SJCRH30 (cell line): ENCODE results near the gene SLC16A4. TPM values are rescaled to one million over a fixed set of nuclear protein-coding genes. Genes with fewer than 3 reads are reported as not detected.

Experiments
- DNase-seq, 2 experiments: peaks; one replicate each; pipeline ENCODE4 v3.0.0-alpha.2; 2015 to 2020
- H3K27ac ChIP-seq: fragments of 250-450 bp; sonication (Bioruptor Pico); 2 replicates; pipeline ENCODE4 v1.5.1; 2020; ENCODE audit warnings: mild to moderate bottlenecking, moderate library complexity
- H3K27me3 ChIP-seq: fragments of 250-450 bp; sonication (Bioruptor Pico); 2 replicates; pipeline ENCODE4 v1.5.1; 2020; ENCODE audit warnings: mild to moderate bottlenecking, moderate library complexity
- H3K36me3 ChIP-seq: fragments of 250-450 bp; sonication (Bioruptor Pico); 2 replicates; pipeline ENCODE4 v1.5.1; 2020; ENCODE audit warnings: mild to moderate bottlenecking, moderate library complexity
- H3K4me1 ChIP-seq: fragments of 250-450 bp; sonication (Bioruptor Pico); 2 replicates; pipeline ENCODE4 v1.5.1; 2020; ENCODE audit warnings: mild to moderate bottlenecking, moderate library complexity
- H3K4me3 ChIP-seq: fragments of 250-450 bp; sonication (Bioruptor Pico); 2 replicates; pipeline ENCODE4 v1.5.1; 2020; ENCODE audit warnings: mild to moderate bottlenecking, moderate library complexity
- H3K9me3 ChIP-seq: fragments of 250-450 bp; sonication (Bioruptor Pico); replicated peaks from 2 replicates; pipeline ENCODE4 v1.5.1; 2020; ENCODE audit warnings: mild to moderate bottlenecking, moderate library complexity
- total RNA-seq: library from RNA; depleted of rRNA; stranded (reverse); fragments of >200 nt; shearing (Covaris generic); gene quantifications from 2 replicates; pipeline ENCODE4 v1.2.3, GENCODE V29; 2014

SLC16A4 gene
- total RNA-seq, 1 experiment from 2014 or later: 4.9 TPM

GRCh38 chr1:110393691-110394492 lies 3.1 kb upstream of the SLC16A4 start:
- Histone ChIP-seq H3K36me3 (peaks cover 6% of the 10 kb centered on the region; the same call in 1 of the 2 replicates), H3K27me3 (no peaks in the 10 kb centered on the region), H3K4me3 (no peak overlapping the region), H3K27ac (no peak overlapping the region), H3K4me1 (peaks cover 10% of the 10 kb centered on the region; the same call in 1 of the 2 replicates), H3K9me3 (no peaks in the 10 kb centered on the region)
- no peak for DNase-seq

DNA sequence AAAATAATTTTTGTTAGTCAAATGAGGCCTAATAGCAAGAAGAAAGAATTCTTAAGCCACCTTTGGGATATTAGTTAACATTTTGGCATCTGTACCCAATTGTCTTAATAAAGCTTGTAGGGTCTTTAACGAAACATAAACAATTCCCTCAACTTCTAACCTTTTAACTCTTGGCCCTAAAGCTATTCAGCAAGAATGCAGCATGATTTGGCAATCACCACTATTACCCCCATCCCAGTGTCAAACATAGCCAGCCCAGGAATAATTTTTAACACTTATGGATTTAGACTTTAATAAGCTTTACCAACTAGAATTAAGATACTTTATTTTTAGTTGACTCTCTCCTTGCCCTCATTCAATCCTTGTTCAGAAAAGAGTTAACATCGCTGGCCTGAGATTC lies 2.5 kb upstream of the SLC16A4 start:
- Histone ChIP-seq H3K36me3 (peaks cover 5% of the 10 kb centered on the region; the same call in 1 of the 2 replicates), H3K9me3 (no peaks in the 10 kb centered on the region), H3K27me3 (no peaks in the 10 kb centered on the region), H3K4me3 (no peak overlapping the region), H3K4me1 (peaks cover 10% of the 10 kb centered on the region; the same call in 1 of the 2 replicates), H3K27ac (no peak overlapping the region)
- no peak for DNase-seq

DNA sequence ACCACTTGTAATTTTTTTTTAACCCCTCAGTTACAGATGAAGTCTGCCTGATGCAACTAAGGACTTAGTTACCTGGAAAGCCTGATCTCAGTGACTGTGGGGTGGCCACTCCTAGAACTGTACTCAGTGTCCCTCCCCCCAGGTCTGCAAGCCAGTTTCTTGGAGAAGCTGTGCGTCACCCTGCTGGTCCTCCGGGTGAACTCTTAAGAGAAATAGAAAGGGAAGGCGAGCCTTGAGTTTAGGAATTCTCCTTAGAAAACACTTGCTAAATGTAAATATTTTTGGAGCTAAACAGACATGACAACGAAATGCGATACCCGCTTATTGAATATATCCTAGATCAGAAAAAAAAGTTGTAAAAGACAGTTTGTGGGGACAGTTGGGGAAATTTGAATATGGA lies 730 bp downstream of the SLC16A4 start:
- peak overlapping the region; percentile 39 for H3K4me3 ChIP-seq
- peaks cover 10% of the 10 kb centered on the region; the same call in 1 of the 2 replicates for H3K4me1 ChIP-seq
- H3K27me3 ChIP-seq: no peaks in the 10 kb centered on the region
- H3K9me3 ChIP-seq: no peaks in the 10 kb centered on the region
- DNase-seq: peak; percentile 5 to 13
- peak overlapping the region; percentile 16; the same call in 1 of the 2 replicates for H3K27ac ChIP-seq
- H3K36me3 ChIP-seq: peaks cover 2% of the 10 kb centered on the region; the same call in 1 of the 2 replicates

DNA sequence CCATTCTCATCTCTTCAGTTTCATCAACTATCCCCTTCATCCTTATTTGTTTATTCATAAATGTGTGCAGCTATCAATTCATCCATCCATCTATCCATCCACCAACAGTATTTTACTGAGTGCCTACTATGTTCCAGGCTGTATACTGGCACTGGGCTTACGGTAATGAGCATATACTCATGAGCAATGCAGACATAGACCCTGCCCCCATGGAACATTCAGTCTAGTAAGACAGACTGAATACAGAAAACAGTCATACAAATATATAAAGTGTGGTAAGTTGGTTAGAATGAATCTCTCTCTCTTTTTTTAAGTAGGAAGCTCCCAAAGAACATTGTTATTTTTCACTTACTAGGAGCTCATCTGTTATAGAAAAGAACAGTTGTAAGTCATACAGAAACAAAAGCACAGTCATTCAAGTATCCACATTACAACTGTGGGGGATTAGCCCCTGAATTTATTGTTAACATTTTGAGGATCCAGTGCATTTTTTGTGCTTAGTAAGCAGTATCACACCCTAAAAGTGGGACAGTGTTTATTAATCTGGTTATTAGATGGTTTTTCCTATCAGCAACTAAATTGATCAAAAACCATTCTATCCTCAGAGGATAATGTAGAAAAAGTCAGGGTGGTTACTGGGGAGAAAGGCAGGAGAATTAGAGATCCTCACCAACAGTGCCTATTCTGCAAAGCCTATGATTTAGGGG lies 3.6 kb downstream of the SLC16A4 start:
- Histone ChIP-seq H3K4me1 (peaks cover 10% of the 10 kb centered on the region; the same call in 1 of the 2 replicates), H3K27me3 (no peaks in the 10 kb centered on the region), H3K36me3 (no peaks in the 10 kb centered on the region; the same call in 1 of the 2 replicates), H3K4me3 (no peak overlapping the region), H3K9me3 (no peaks in the 10 kb centered on the region), H3K27ac (no peak overlapping the region)
- no peak for DNase-seq

DNA sequence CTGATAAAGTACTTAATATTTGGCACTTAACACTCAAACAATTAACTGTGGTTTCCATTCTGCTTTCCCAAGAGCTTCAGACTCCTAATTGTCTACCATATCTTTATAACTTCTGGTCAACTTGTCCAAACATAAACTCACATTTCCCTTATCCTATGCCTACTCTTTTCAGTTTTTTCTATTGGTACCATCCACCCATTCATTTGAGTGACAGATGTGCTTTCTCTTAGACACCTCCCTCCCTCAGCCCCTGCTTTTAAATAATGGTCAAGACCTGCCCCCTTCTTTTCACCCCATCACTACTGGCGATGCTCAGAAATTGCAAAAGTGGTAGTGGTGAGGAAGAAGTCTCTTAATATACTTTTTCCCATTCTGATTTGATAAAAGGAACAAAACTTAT lies 5.5 kb downstream of the SLC16A4 start:
- Histone ChIP-seq H3K27me3 (no peaks in the 10 kb centered on the region), H3K9me3 (no peaks in the 10 kb centered on the region)
- no peak for DNase-seq

GRCh38 chr1:110384581-110385321 lies 6.1 kb downstream of the SLC16A4 start:
- no peak for DNase-seq
- Histone ChIP-seq H3K27ac (no peak overlapping the region), H3K27me3 (no peaks in the 10 kb centered on the region), H3K36me3 (peaks cover 10% of the 10 kb centered on the region; the same call in 1 of the 2 replicates), H3K4me3 (no peak overlapping the region), H3K9me3 (no peaks in the 10 kb centered on the region), H3K4me1 (no peaks in the 10 kb centered on the region)

More for the DNA sequence above, 5.5 kb downstream of the SLC16A4 start:
- Histone ChIP-seq H3K4me3 (no peak overlapping the region), H3K36me3 (peaks cover 6% of the 10 kb centered on the region; the same call in 1 of the 2 replicates), H3K4me1 (peaks cover 6% of the 10 kb centered on the region; the same call in 1 of the 2 replicates), H3K27ac (no peak overlapping the region)

- no peaks in the 10 kb centered on the region for H3K27me3 ChIP-seq
- no peak overlapping the region for H3K27ac ChIP-seq
- H3K9me3 ChIP-seq: no peaks in the 10 kb centered on the region
- H3K4me1 ChIP-seq: no peaks in the 10 kb centered on the region
- peaks cover 17% of the 10 kb centered on the region for H3K36me3 ChIP-seq
- H3K4me3 ChIP-seq: no peak overlapping the region
- DNase-seq: no peak
These were observed 7.4 kb downstream of the SLC16A4 start for GRCh38 chr1:110383251-110383990.

DNA sequence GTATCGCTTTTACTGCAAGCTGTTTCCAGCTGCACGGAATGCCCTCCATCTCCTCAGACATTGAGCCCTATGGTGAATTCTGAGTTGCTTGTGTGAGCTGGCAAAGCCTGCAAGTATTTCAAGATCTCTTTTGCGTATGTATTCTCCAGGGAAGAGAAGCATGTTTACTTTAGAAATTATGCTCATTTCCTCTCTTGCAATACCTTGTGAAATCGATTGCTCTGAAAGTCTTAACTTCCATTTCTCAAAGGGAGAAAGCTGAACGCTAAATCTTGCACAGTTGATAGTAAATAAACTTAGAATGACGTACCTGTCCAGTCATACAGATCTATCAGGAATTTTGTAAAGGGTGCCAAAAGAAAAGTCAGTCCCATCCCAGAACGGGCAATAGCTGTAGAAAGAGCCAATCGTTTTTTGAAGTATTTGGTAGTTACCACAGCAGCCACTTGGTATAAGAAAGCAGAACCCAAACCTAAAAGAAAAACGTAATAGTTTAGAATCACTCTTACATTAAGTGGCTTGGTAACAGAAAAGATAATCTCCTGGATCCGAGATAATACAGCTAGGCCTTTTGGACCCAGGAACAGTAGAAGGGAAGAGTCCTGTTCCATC lies 10.0 kb downstream of the SLC16A4 start:
- H3K4me3 ChIP-seq: no peak overlapping the region
- H3K9me3 ChIP-seq: no peaks in the 10 kb centered on the region
- peaks cover 36% of the 10 kb centered on the region for H3K36me3 ChIP-seq
- no peaks in the 10 kb centered on the region for H3K27me3 ChIP-seq
- DNase-seq: no peak
- H3K27ac ChIP-seq: no peak overlapping the region
- no peaks in the 10 kb centered on the region for H3K4me1 ChIP-seq

DNA sequence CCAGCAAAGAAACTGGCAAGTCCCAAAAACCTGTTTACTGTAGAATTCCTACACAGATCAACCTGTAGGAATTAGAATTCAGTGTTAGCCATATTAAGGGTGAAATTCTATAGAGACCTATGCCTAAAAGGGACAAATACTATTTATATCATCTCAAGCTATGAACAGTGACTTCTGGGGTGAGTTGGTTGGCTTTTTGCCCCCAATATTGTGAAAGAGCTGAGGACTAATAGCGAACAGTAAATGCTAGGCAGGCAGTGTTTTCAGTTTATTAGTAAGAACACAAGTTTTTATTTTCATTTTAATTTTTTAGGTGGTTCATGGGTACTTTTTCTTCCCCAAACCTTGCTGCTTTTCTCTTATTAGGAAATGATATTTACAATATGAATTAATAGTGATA lies 15.3 kb downstream of the SLC16A4 start:
- Histone ChIP-seq H3K4me1 (no peaks in the 10 kb centered on the region), H3K4me3 (no peak overlapping the region), H3K9me3 (no peaks in the 10 kb centered on the region), H3K36me3 (peaks cover 58% of the 10 kb centered on the region), H3K27ac (no peak overlapping the region), H3K27me3 (no peaks in the 10 kb centered on the region)
- no peak for DNase-seq

- Histone ChIP-seq H3K4me1 (no peaks in the 10 kb centered on the region), H3K9me3 (no peaks in the 10 kb centered on the region), H3K36me3 (peaks cover 42% of the 10 kb centered on the region), H3K4me3 (no peak overlapping the region), H3K27ac (no peak overlapping the region), H3K27me3 (no peaks in the 10 kb centered on the region)
- no peak for DNase-seq
These were observed 20.0 kb downstream of the SLC16A4 start for GRCh38 chr1:110370827-110371226.

DNA sequence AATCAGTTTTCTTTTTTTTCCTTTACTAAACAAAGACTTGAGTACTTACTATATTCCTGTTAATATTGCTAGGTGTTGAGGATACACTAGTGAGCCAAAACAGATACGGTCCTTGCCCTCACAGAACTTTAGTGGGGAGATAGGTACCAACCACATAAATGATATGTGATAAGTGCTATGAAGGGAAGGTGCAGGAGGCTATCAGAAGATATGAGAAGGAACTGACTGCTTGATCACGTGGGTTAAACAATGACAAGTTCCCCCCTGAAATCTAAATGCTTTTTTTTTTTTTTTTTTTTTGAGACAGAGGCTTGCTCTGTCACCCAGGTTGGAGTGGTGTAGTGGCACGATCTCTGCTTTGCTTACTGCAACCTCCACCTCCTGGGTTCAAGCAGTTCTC lies 26.6 kb downstream of the SLC16A4 start:
- Histone ChIP-seq H3K36me3 (peaks cover 61% of the 10 kb centered on the region), H3K4me1 (no peaks in the 10 kb centered on the region), H3K27ac (no peak overlapping the region), H3K27me3 (no peaks in the 10 kb centered on the region), H3K9me3 (no peaks in the 10 kb centered on the region), H3K4me3 (no peak overlapping the region)
- no peak for DNase-seq

DNA sequence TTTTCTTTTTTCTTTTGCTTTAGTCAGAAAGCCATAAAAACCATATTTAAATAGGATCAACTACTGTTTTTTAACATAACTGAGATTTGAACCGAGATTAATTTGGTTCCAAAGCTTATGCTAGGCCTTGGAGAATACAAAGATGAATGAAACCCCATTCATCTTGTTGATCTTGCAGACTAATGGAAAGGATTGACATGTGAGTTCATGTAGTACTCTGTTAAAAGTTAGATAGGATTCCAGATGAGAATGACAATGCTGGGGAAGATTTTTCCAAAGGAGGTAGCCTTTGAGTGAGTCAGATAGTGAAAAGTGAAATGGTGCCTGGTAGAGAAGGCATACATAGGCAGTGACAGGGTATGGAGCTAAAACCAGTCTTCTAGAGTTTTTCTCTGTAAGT lies 29.0 kb downstream of the SLC16A4 start:
- Histone ChIP-seq H3K4me1 (no peaks in the 10 kb centered on the region), H3K27ac (no peak overlapping the region), H3K27me3 (no peaks in the 10 kb centered on the region), H3K36me3 (peaks cover 77% of the 10 kb centered on the region), H3K9me3 (no peaks in the 10 kb centered on the region), H3K4me3 (no peak overlapping the region)
- DNase-seq: no peak

GRCh38 chr1:110360431-110360830 lies 30.4 kb downstream of the SLC16A4 start:
- no peak overlapping the region for H3K27ac ChIP-seq
- no peaks in the 10 kb centered on the region for H3K27me3 ChIP-seq
- no peak for DNase-seq
- H3K36me3 ChIP-seq: peaks cover 83% of the 10 kb centered on the region
- H3K9me3 ChIP-seq: no peaks in the 10 kb centered on the region
- no peak overlapping the region for H3K4me3 ChIP-seq
- H3K4me1 ChIP-seq: no peaks in the 10 kb centered on the region

DNA sequence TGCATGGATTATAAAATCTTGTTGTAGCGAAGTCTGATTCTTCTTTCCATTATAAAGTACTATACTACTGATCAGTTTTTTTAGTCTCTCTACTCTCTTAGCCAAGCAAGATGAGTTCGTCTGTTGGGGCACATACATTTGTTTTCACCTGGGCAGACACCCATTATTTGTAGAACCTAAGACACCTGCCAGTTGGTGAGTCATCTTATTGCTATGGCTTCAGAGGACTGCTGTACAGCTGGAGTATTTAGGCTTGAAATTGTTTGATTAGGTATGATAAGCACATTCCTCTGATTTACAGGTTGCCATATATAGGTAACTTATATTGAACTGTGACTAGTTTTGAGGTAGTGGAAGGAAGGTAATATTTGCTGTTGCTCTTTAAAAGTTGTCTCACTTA lies 34.4 kb downstream of the SLC16A4 start:
- H3K36me3 ChIP-seq: peaks cover 68% of the 10 kb centered on the region
- no peak overlapping the region for H3K4me3 ChIP-seq
- H3K4me1 ChIP-seq: no peaks in the 10 kb centered on the region
- DNase-seq: no peak
- H3K9me3 ChIP-seq: no peaks in the 10 kb centered on the region
- no peak overlapping the region for H3K27ac ChIP-seq
- H3K27me3 ChIP-seq: no peaks in the 10 kb centered on the region
